HG03378 (cell line): Measurements from ENCODE around the gene PTPN4.
"Not testable (repeated sequence)": the region's sequence is repeated elsewhere in the genome, so short reads cannot be mapped to it uniquely, and the experiment has no call there.

Source experiments
- ATAC-seq: cut with Tn5 transposase; IDR thresholded peaks from one replicate; pipeline ENCODE4 v1.9.1; 2021; ENCODE audit warnings: mild to moderate bottlenecking, moderate library complexity; ENCODE audit not compliant: unreplicated experiment

PTPN4 gene

GRCh38 chr2:119803101-119803500 lies 43.4 kb downstream of the PTPN4 start:
- ATAC-seq = no peak

- ATAC-seq = not testable (repeated sequence)
These were observed 44.7 kb downstream of the PTPN4 start for GRCh38 chr2:119804409-119804808.

- ATAC-seq = no peak
These were observed 48.9 kb downstream of the PTPN4 start for GRCh38 chr2:119808516-119809147.

- ATAC-seq = no peak
These were observed 49.8 kb downstream of the PTPN4 start for GRCh38 chr2:119809339-119810048.

GRCh38 chr2:119810049-119810630 lies 50.4 kb downstream of the PTPN4 start:
- ATAC-seq = no peak

- ATAC-seq = no peak
These were observed 54.5 kb downstream of the PTPN4 start for GRCh38 chr2:119814216-119814615.

GRCh38 chr2:119818792-119819191 lies 59.1 kb downstream of the PTPN4 start:
- ATAC-seq = no peak

GRCh38 chr2:119819846-119820245 lies 60.1 kb downstream of the PTPN4 start:
- no peak for ATAC-seq

GRCh38 chr2:119820275-119820674 lies 60.6 kb downstream of the PTPN4 start:
- ATAC-seq = no peak

- ATAC-seq = no peak
These were observed 61.5 kb downstream of the PTPN4 start for GRCh38 chr2:119821266-119821665.

GRCh38 chr2:119823734-119824334 lies 64.1 kb downstream of the PTPN4 start:
- no peak for ATAC-seq

- ATAC-seq = no peak
These were observed 66.7 kb downstream of the PTPN4 start for GRCh38 chr2:119826370-119826961.

- ATAC-seq = no peak
These were observed 68.3 kb downstream of the PTPN4 start for GRCh38 chr2:119827866-119828507.

- ATAC-seq = no peak
These were observed 76.9 kb downstream of the PTPN4 start for GRCh38 chr2:119836455-119837142.

GRCh38 chr2:119837350-119837749 lies 77.6 kb downstream of the PTPN4 start:
- ATAC-seq = no peak

- ATAC-seq = no peak
These were observed 78.0 kb downstream of the PTPN4 start for GRCh38 chr2:119837759-119838158.

GRCh38 chr2:119838179-119838578 lies 78.5 kb downstream of the PTPN4 start:
- no peak for ATAC-seq

- no peak for ATAC-seq
These were observed 81.8 kb downstream of the PTPN4 start for GRCh38 chr2:119841550-119841949.

GRCh38 chr2:119846021-119846420 lies 86.3 kb downstream of the PTPN4 start:
- ATAC-seq = no peak

GRCh38 chr2:119849838-119850565 lies 90.3 kb downstream of the PTPN4 start:
- ATAC-seq = no peak
